ENCODE measurements around the gene MYH14.

The MYH14 gene

GRCh38 chr19:50195224-50195623 lies 8.2 kb upstream of the MYH14 start:
- no peak for DNase-seq (ENCODE audit: low spot score)

GRCh38 chr19:50196322-50196932 lies 7.0 kb upstream of the MYH14 start:
- no peak for DNase-seq (ENCODE audit: low spot score)

GRCh38 chr19:50197348-50197747 lies 6.1 kb upstream of the MYH14 start:
- no peak for DNase-seq (ENCODE audit: low spot score)

- no peak for DNase-seq (ENCODE audit: low spot score)
Measured at GRCh38 chr19:50198431-50199258, 4.8 kb upstream of the MYH14 start.

- DNase-seq (ENCODE audit: low spot score): no peak
Measured at GRCh38 chr19:50199259-50199555, 4.2 kb upstream of the MYH14 start.

GRCh38 chr19:50202386-50202785 lies 1.0 kb upstream of the MYH14 start:
- no peak for DNase-seq (ENCODE audit: low spot score)

GRCh38 chr19:50202962-50203280 lies 501 bp upstream of the MYH14 start:
- DNase-seq (ENCODE audit: low spot score): no peak

- no peak for DNase-seq (ENCODE audit: low spot score)
Measured at GRCh38 chr19:50204081-50204428, 633 bp downstream of the MYH14 start.

GRCh38 chr19:50204811-50205675 lies 1.6 kb downstream of the MYH14 start:
- DNase-seq (ENCODE audit: low spot score): no peak

- DNase-seq (ENCODE audit: low spot score): no peak
Measured at GRCh38 chr19:50205681-50206138, 2.3 kb downstream of the MYH14 start.

- no peak for DNase-seq (ENCODE audit: low spot score)
Measured at GRCh38 chr19:50206191-50206590, 2.8 kb downstream of the MYH14 start.

- DNase-seq (ENCODE audit: low spot score): no peak
Measured at GRCh38 chr19:50207730-50208129, 4.3 kb downstream of the MYH14 start.

GRCh38 chr19:50209131-50209530 lies 5.7 kb downstream of the MYH14 start:
- no peak for DNase-seq (ENCODE audit: low spot score)

- DNase-seq (ENCODE audit: low spot score): no peak
Measured at GRCh38 chr19:50210425-50210824, 7.0 kb downstream of the MYH14 start.

- DNase-seq (ENCODE audit: low spot score): no peak
Measured at GRCh38 chr19:50213925-50214324, 10.5 kb downstream of the MYH14 start.

GRCh38 chr19:50214699-50215543 lies 11.5 kb downstream of the MYH14 start:
- no peak for DNase-seq (ENCODE audit: low spot score)

- no peak for DNase-seq (ENCODE audit: low spot score)
Measured at GRCh38 chr19:50215820-50216219, 12.4 kb downstream of the MYH14 start.

GRCh38 chr19:50221087-50221486 lies 17.7 kb downstream of the MYH14 start:
- DNase-seq (ENCODE audit: low spot score): no peak

GRCh38 chr19:50222691-50223438 lies 19.4 kb downstream of the MYH14 start:
- no peak for DNase-seq (ENCODE audit: low spot score)

GRCh38 chr19:50223439-50223716 lies 20.0 kb downstream of the MYH14 start:
- no peak for DNase-seq (ENCODE audit: low spot score)

- DNase-seq (ENCODE audit: low spot score): no peak
Measured at GRCh38 chr19:50224986-50225747, 21.7 kb downstream of the MYH14 start.
